HFF-Myc (cell line): ENCODE results near the gene THPO.

Source experiments
- DNase-seq: peaks from one replicate; pipeline ENCODE4 v3.0.0-alpha.2; 2011; ENCODE audit warnings: low read depth; ENCODE audit errors: extremely low read depth
- H3K4me3 ChIP-seq: replicated peaks from 2 replicates; pipeline ENCODE4 v1.5.1; 2011; ENCODE audit warnings: low read depth, mild to moderate bottlenecking, control low read depth, low read length
- TF ChIP-seq, protein P1 (sequence below): IDR thresholded peaks from 2 replicates; pipeline ENCODE4 v1.5.1; 2012; ENCODE audit warnings: mild to moderate bottlenecking, low read depth, low read length, control low read depth; ENCODE audit errors: missing control alignments

THPO gene

DNA sequence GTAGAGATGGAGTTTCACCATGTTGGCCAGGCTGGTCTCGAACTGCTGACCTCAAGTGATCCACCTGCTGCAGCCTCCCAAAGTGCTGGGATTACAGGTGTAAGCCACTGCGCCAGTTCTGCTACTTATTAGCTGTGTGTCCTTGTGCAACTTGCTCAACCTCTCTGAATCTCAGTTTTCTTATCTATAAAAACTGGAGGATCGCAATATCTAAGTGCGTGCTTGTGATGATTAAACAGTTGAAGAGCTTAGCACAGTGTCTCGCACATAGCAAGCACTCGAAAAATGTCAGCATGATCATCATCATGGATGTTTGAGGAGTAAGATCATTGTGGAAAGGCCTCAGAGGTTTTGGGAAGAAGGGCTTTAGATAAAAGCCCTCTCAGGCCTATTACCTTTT, 27.4 kb downstream of the THPO start:
- TF ChIP-seq, protein P1, sequence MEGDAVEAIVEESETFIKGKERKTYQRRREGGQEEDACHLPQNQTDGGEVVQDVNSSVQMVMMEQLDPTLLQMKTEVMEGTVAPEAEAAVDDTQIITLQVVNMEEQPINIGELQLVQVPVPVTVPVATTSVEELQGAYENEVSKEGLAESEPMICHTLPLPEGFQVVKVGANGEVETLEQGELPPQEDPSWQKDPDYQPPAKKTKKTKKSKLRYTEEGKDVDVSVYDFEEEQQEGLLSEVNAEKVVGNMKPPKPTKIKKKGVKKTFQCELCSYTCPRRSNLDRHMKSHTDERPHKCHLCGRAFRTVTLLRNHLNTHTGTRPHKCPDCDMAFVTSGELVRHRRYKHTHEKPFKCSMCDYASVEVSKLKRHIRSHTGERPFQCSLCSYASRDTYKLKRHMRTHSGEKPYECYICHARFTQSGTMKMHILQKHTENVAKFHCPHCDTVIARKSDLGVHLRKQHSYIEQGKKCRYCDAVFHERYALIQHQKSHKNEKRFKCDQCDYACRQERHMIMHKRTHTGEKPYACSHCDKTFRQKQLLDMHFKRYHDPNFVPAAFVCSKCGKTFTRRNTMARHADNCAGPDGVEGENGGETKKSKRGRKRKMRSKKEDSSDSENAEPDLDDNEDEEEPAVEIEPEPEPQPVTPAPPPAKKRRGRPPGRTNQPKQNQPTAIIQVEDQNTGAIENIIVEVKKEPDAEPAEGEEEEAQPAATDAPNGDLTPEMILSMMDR, result no peak
- no peak overlapping the region for H3K4me3 ChIP-seq

GRCh38 chr3:184349563-184350470, 28.2 kb downstream of the THPO start:
- no peak overlapping the region for H3K4me3 ChIP-seq
- no peak for DNase-seq
- TF ChIP-seq, protein P1, result no peak

More for the DNA sequence above, 27.4 kb downstream of the THPO start:
- no peak for DNase-seq

GRCh38 chr3:184348057-184348382, 30.0 kb downstream of the THPO start:
- no peak overlapping the region for H3K4me3 ChIP-seq
- TF ChIP-seq, protein P1, result no peak
- no peak for DNase-seq

GRCh38 chr3:184347321-184348056, 30.5 kb downstream of the THPO start:
- TF ChIP-seq, protein P1, result no peak
- DNase-seq, result no peak
- H3K4me3 ChIP-seq, result no peak overlapping the region

- no peak for DNase-seq
- no peak overlapping the region for H3K4me3 ChIP-seq
- TF ChIP-seq, protein P1, result no peak
Measured at GRCh38 chr3:184346480-184347190, 31.4 kb downstream of the THPO start.

DNA sequence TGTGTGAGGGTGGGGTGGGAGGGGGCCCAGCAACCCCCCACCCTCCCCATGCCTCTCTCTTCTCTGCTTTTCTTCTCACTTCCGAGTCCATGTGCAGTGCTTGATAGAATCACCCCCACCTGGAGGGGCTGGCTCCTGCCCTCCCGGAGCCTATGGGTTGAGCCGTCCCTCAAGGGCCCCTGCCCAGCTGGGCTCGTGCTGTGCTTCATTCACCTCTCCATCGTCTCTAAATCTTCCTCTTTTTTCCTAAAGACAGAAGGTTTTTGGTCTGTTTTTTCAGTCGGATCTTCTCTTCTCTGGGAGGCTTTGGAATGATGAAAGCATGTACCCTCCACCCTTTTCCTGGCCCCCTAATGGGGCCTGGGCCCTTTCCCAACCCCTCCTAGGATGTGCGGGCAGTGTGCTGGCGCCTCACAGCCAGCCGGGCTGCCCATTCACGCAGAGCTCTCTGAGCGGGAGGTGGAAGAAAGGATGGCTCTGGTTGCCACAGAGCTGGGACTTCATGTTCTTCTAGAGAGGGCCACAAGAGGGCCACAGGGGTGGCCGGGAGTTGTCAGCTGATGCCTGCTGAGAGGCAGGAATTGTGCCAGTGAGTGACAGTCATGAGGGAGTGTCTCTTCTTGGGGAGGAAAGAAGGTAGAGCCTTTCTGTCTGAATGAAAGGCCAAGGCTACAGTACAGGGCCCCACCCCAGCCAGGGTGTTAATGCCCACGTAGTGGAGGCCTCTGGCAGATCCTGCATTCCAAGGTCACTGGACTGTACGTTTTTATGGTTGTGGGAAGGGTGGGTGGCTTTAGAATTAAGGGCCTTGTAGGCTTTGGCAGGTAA, 32.5 kb downstream of the THPO start:
- TF ChIP-seq, protein P1, result peak; percentile 54
- DNase-seq, result no peak
- H3K4me3 ChIP-seq, result no peak overlapping the region
